CD4-positive, alpha-beta T cell treated with Interleukin-12 subunit alpha and Interleukin-12 subunit beta, for 1 hour (primary cell): ENCODE results near the gene NACC2.

Source experiments
- DNase-seq: peaks from one replicate; pipeline ENCODE4 v3.0.0-alpha.2; 2020

NACC2 gene

GRCh38 chr9:136054798-136055714 is 40.0 kb downstream of the NACC2 start:
- no peak for DNase-seq

- no peak for DNase-seq
Measured at GRCh38 chr9:136054146-136054545, 40.9 kb downstream of the NACC2 start.

GRCh38 chr9:136053757-136054142 is 41.3 kb downstream of the NACC2 start:
- DNase-seq, result no peak

- DNase-seq, result no peak
Measured at GRCh38 chr9:136052991-136053756, 41.9 kb downstream of the NACC2 start.

- no peak for DNase-seq
Measured at GRCh38 chr9:136052472-136052880, 42.6 kb downstream of the NACC2 start.

GRCh38 chr9:136051837-136052471 is 43.1 kb downstream of the NACC2 start:
- peak; percentile 7 for DNase-seq

- DNase-seq, result no peak
Measured at GRCh38 chr9:136051453-136051836, 43.6 kb downstream of the NACC2 start.

GRCh38 chr9:136050701-136051452 is 44.2 kb downstream of the NACC2 start:
- no peak for DNase-seq

GRCh38 chr9:136050266-136050700 is 44.8 kb downstream of the NACC2 start:
- DNase-seq, result no peak

- no peak for DNase-seq
Measured at GRCh38 chr9:136049491-136050265, 45.4 kb downstream of the NACC2 start.

- no peak for DNase-seq
Measured at GRCh38 chr9:136048560-136049411, 46.3 kb downstream of the NACC2 start.

GRCh38 chr9:136047775-136048559 is 47.1 kb downstream of the NACC2 start:
- DNase-seq, result no peak

GRCh38 chr9:136047076-136047774 is 47.9 kb downstream of the NACC2 start:
- DNase-seq, result no peak

- no peak for DNase-seq
Measured at GRCh38 chr9:136046554-136046920, 48.6 kb downstream of the NACC2 start.

GRCh38 chr9:136045595-136046553 is 49.2 kb downstream of the NACC2 start:
- DNase-seq, result peak; percentile 17

- DNase-seq, result no peak
Measured at GRCh38 chr9:136044971-136045594, 50.0 kb downstream of the NACC2 start.

GRCh38 chr9:136044207-136044970 is 50.7 kb downstream of the NACC2 start:
- DNase-seq, result no peak
